Measurements from ENCODE around the gene PTK6.
A peak's percentile ranks its signal among the peaks of the same experiment; 100 is the strongest.

The PTK6 gene

GRCh38 chr20:63536997-63537524, at the start of gene PTK6:
PTK6 (minus strand) TSS chr20:63537376; CDS start chr20:63537314, 62 bp downstream.
- Histone ChIP-seq H3K4me1 (ENCODE audit: control insufficient read depth, insufficient read depth, low read length) (peaks cover 13% of the 10 kb centered on the region), H3K9ac (ENCODE audit: low read length) (peak within 1 kb of the TSS; percentile 44), H3K27me3 (replicated peaks; ENCODE audit: control insufficient read depth, insufficient read depth, low read length) (peaks cover 26% of the 10 kb centered on the region), H3K4me3 (ENCODE audit: low read length) (no peak within 1 kb of the TSS), H3K36me3 (ENCODE audit: control insufficient read depth, insufficient read depth, low read length, severe bottlenecking) (no peaks in the 10 kb centered on the region), H3K9me3 (ENCODE audit: control insufficient read depth, low read length) (no peaks in the 10 kb centered on the region)
- DNase-seq (ENCODE audit: low read depth), result no peak

GRCh38 chr20:63586797-63587196, 49.6 kb upstream of the PTK6 start:
- no peak for DNase-seq (ENCODE audit: low read depth)
- Histone ChIP-seq H3K9me3 (ENCODE audit: control insufficient read depth, low read length) (no peaks in the 10 kb centered on the region), H3K4me1 (ENCODE audit: control insufficient read depth, insufficient read depth, low read length) (no peaks in the 10 kb centered on the region), H3K4me3 (ENCODE audit: low read length) (no peak overlapping the region), H3K36me3 (ENCODE audit: control insufficient read depth, insufficient read depth, low read length, severe bottlenecking) (peaks cover 19% of the 10 kb centered on the region), H3K27me3 (replicated peaks; ENCODE audit: control insufficient read depth, insufficient read depth, low read length) (no peaks in the 10 kb centered on the region), H3K9ac (ENCODE audit: low read length) (no peak overlapping the region)

- no peak for DNase-seq (ENCODE audit: low read depth)
- no peaks in the 10 kb centered on the region for H3K4me1 ChIP-seq (ENCODE audit: control insufficient read depth, insufficient read depth, low read length)
- no peaks in the 10 kb centered on the region for H3K9me3 ChIP-seq (ENCODE audit: control insufficient read depth, low read length)
- no peaks in the 10 kb centered on the region for H3K27me3 ChIP-seq (replicated peaks; ENCODE audit: control insufficient read depth, insufficient read depth, low read length)
- H3K4me3 ChIP-seq (ENCODE audit: low read length), result no peak overlapping the region
- H3K36me3 ChIP-seq (ENCODE audit: control insufficient read depth, insufficient read depth, low read length, severe bottlenecking), result peaks cover 13% of the 10 kb centered on the region
- H3K9ac ChIP-seq (ENCODE audit: low read length), result no peak overlapping the region
These were observed 48.7 kb upstream of the PTK6 start for GRCh38 chr20:63585616-63586565.

GRCh38 chr20:63582382-63583063, 45.3 kb upstream of the PTK6 start:
- H3K9me3 ChIP-seq (ENCODE audit: control insufficient read depth, low read length), result no peaks in the 10 kb centered on the region
- H3K4me3 ChIP-seq (ENCODE audit: low read length), result no peak overlapping the region
- DNase-seq (ENCODE audit: low read depth), result no peak
- H3K9ac ChIP-seq (ENCODE audit: low read length), result no peak overlapping the region
- peaks cover 5% of the 10 kb centered on the region for H3K4me1 ChIP-seq (ENCODE audit: control insufficient read depth, insufficient read depth, low read length)
- H3K36me3 ChIP-seq (ENCODE audit: control insufficient read depth, insufficient read depth, low read length, severe bottlenecking), result no peaks in the 10 kb centered on the region
- peaks cover 14% of the 10 kb centered on the region for H3K27me3 ChIP-seq (replicated peaks; ENCODE audit: control insufficient read depth, insufficient read depth, low read length)

GRCh38 chr20:63580796-63581461, 43.8 kb upstream of the PTK6 start:
- Histone ChIP-seq H3K9me3 (ENCODE audit: control insufficient read depth, low read length) (no peaks in the 10 kb centered on the region), H3K4me1 (ENCODE audit: control insufficient read depth, insufficient read depth, low read length) (peaks cover 5% of the 10 kb centered on the region), H3K4me3 (ENCODE audit: low read length) (no peak overlapping the region), H3K9ac (ENCODE audit: low read length) (no peak overlapping the region), H3K36me3 (ENCODE audit: control insufficient read depth, insufficient read depth, low read length, severe bottlenecking) (no peaks in the 10 kb centered on the region), H3K27me3 (replicated peaks; ENCODE audit: control insufficient read depth, insufficient read depth, low read length) (peaks cover 14% of the 10 kb centered on the region)
- DNase-seq (ENCODE audit: low read depth), result no peak

GRCh38 chr20:63579017-63579694, 42.0 kb upstream of the PTK6 start:
- H3K4me1 ChIP-seq (ENCODE audit: control insufficient read depth, insufficient read depth, low read length), result peaks cover 21% of the 10 kb centered on the region
- DNase-seq (ENCODE audit: low read depth), result no peak
- no peak overlapping the region for H3K9ac ChIP-seq (ENCODE audit: low read length)
- H3K27me3 ChIP-seq (replicated peaks; ENCODE audit: control insufficient read depth, insufficient read depth, low read length), result peaks cover 14% of the 10 kb centered on the region
- no peaks in the 10 kb centered on the region for H3K36me3 ChIP-seq (ENCODE audit: control insufficient read depth, insufficient read depth, low read length, severe bottlenecking)
- H3K9me3 ChIP-seq (ENCODE audit: control insufficient read depth, low read length), result no peaks in the 10 kb centered on the region
- H3K4me3 ChIP-seq (ENCODE audit: low read length), result no peak overlapping the region

GRCh38 chr20:63578224-63579016, 41.2 kb upstream of the PTK6 start:
- no peak overlapping the region for H3K4me3 ChIP-seq (ENCODE audit: low read length)
- DNase-seq (ENCODE audit: low read depth), result no peak
- no peaks in the 10 kb centered on the region for H3K36me3 ChIP-seq (ENCODE audit: control insufficient read depth, insufficient read depth, low read length, severe bottlenecking)

GRCh38 chr20:63577317-63577894, 40.2 kb upstream of the PTK6 start:
- peaks cover 26% of the 10 kb centered on the region for H3K4me1 ChIP-seq (ENCODE audit: control insufficient read depth, insufficient read depth, low read length)
- H3K27me3 ChIP-seq (replicated peaks; ENCODE audit: control insufficient read depth, insufficient read depth, low read length), result peaks cover 14% of the 10 kb centered on the region
- no peak for DNase-seq (ENCODE audit: low read depth)
- no peaks in the 10 kb centered on the region for H3K9me3 ChIP-seq (ENCODE audit: control insufficient read depth, low read length)
- no peak overlapping the region for H3K9ac ChIP-seq (ENCODE audit: low read length)
- no peak overlapping the region for H3K4me3 ChIP-seq (ENCODE audit: low read length)
- H3K36me3 ChIP-seq (ENCODE audit: control insufficient read depth, insufficient read depth, low read length, severe bottlenecking), result no peaks in the 10 kb centered on the region

More at GRCh38 chr20:63578224-63579016, 41.2 kb upstream of the PTK6 start:
- no peak overlapping the region for H3K9ac ChIP-seq (ENCODE audit: low read length)
- H3K9me3 ChIP-seq (ENCODE audit: control insufficient read depth, low read length), result no peaks in the 10 kb centered on the region
- H3K27me3 ChIP-seq (replicated peaks; ENCODE audit: control insufficient read depth, insufficient read depth, low read length), result peaks cover 14% of the 10 kb centered on the region
- peaks cover 22% of the 10 kb centered on the region for H3K4me1 ChIP-seq (ENCODE audit: control insufficient read depth, insufficient read depth, low read length)

GRCh38 chr20:63576311-63576710, 39.1 kb upstream of the PTK6 start:
- Histone ChIP-seq H3K4me1 (ENCODE audit: control insufficient read depth, insufficient read depth, low read length) (peaks cover 26% of the 10 kb centered on the region), H3K36me3 (ENCODE audit: control insufficient read depth, insufficient read depth, low read length, severe bottlenecking) (no peaks in the 10 kb centered on the region), H3K27me3 (replicated peaks; ENCODE audit: control insufficient read depth, insufficient read depth, low read length) (peaks cover 14% of the 10 kb centered on the region), H3K9ac (ENCODE audit: low read length) (no peak overlapping the region), H3K4me3 (ENCODE audit: low read length) (no peak overlapping the region), H3K9me3 (ENCODE audit: control insufficient read depth, low read length) (no peaks in the 10 kb centered on the region)
- DNase-seq (ENCODE audit: low read depth), result no peak
